B cell (primary cell): ENCODE results near the gene MARCHF10. TPM values are rescaled to one million over a fixed set of nuclear protein-coding genes. Genes with fewer than 3 reads are reported as not detected.
A peak's percentile ranks its signal among the peaks of the same experiment; 100 is the strongest.

ENCODE experiments used
- ATAC-seq: fragments of 200-7000 bp; cut with Tn5 transposase; one replicate; pipeline ENCODE4 v1.10.0; 2021; ENCODE audit warnings: low read depth, mild to moderate bottlenecking, moderate number of reproducible peaks, moderate library complexity
- CTCF ChIA-PET: fragments of 350-600 bp; sonication (Branson Sonifier 250); formaldehyde crosslinking; loops from one replicate; lab custom pipeline; 2021; ENCODE audit warnings: antibody characterized with exemption, inconsistent platforms; lab: Charles Lee
- POLR2A ChIA-PET: fragments of 350-600 bp; sonication (Branson Sonifier 250); formaldehyde crosslinking; loops from one replicate; lab custom pipeline; 2021; ENCODE audit warnings: antibody characterized with exemption; lab: Charles Lee
- DNase-seq: peaks from one replicate; pipeline ENCODE4 v3.0.0; 2013
- H2AFZ ChIP-seq: 2 replicates; pipeline ENCODE4 v1.6.1; 2012; ENCODE audit warnings: mild to moderate bottlenecking, low read depth, low read length; ENCODE audit not compliant: insufficient read depth, poor library complexity, severe bottlenecking
- H3K27ac ChIP-seq, 2 donors: 1 replicate in 1 of 2; 2 replicates in 1 of 2; pipeline ENCODE4 v1.5.1; 2012 to 2013; ENCODE audit warnings: low read length in 2 of 2, mild to moderate bottlenecking in 2 of 2, moderate library complexity in 1 of 2
- H3K27me3 ChIP-seq, 4 experiments: fragments of 200-600 bp in 1 of 4; sonication (generic) in 1 of 4; replicated peaks in 1 of 4; 1 replicate in 2 of 4; 2 replicates in 2 of 4; pipeline versions ENCODE4 v1.6.1 to v1.7.0; 2013 to 2016; ENCODE audit warnings: low read length in 3 of 4, mild to moderate bottlenecking in 2 of 4, mixed read lengths in 1 of 4, moderate library complexity in 1 of 4; ENCODE audit not compliant: insufficient read depth in 4 of 4, control insufficient read depth in 3 of 4; ENCODE audit errors: control extremely low read depth in 1 of 4
- H3K36me3 ChIP-seq, 2 experiments: replicated peaks in 1 of 2; 1 replicate in 1 of 2; 2 replicates in 1 of 2; pipeline versions ENCODE4 v1.6.1 to v1.7.1; 2013; ENCODE audit warnings: low read length in 1 of 2; ENCODE audit not compliant: insufficient read depth in 2 of 2, control insufficient read depth in 1 of 2; ENCODE audit errors: control extremely low read depth in 1 of 2, extremely low read depth in 1 of 2
- H3K4me1 ChIP-seq, 2 donors: fragments of 200-600 bp in 1 of 2; sonication (generic) in 1 of 2; 1 replicate in 1 of 2; 2 replicates in 1 of 2; pipeline versions ENCODE4 v1.5.1 to v1.6.1; 2013 to 2017; ENCODE audit warnings: low read length in 2 of 2; ENCODE audit not compliant: control insufficient read depth in 2 of 2, insufficient read depth in 2 of 2
- H3K4me2 ChIP-seq: replicated peaks from 2 replicates; pipeline ENCODE3; 2012; ENCODE audit warnings: mild to moderate bottlenecking, low read depth, low read length; ENCODE audit not compliant: poor library complexity, severe bottlenecking
- H3K4me3 ChIP-seq, 5 experiments: fragments of 200-600 bp in 1 of 5; sonication (generic) in 1 of 5; 1 replicate in 3 of 5; 2 replicates in 2 of 5; pipeline versions ENCODE4 v1.5.1 to v1.7.0; 2011 to 2016; ENCODE audit warnings: low read length in 4 of 5, mild to moderate bottlenecking in 4 of 5, low read depth in 2 of 5, control low read depth in 1 of 5, moderate library complexity in 1 of 5; ENCODE audit not compliant: insufficient read depth in 1 of 5; ENCODE audit errors: control extremely low read depth in 1 of 5, extremely low read depth in 1 of 5
- H3K79me2 ChIP-seq: fragments of 200-600 bp; sonication (generic); one replicate; pipeline ENCODE4 v1.6.0; 2016; ENCODE audit warnings: low read length; ENCODE audit not compliant: control insufficient read depth, insufficient read depth
- H3K9ac ChIP-seq: fragments of 200-600 bp; sonication (generic); 2 replicates; pipeline ENCODE4 v1.6.1; 2017; ENCODE audit warnings: mild to moderate bottlenecking, low read length, moderate library complexity
- H3K9me3 ChIP-seq, 3 donors: one replicate each; pipeline versions ENCODE4 v1.6.1 to v1.7.1; 2013; ENCODE audit warnings: low read length in 2 of 3; ENCODE audit not compliant: control insufficient read depth in 2 of 3, insufficient read depth in 1 of 3; ENCODE audit errors: control extremely low read depth in 1 of 3
- H4K20me1 ChIP-seq: 2 replicates; pipeline ENCODE4 v1.6.0; 2012; ENCODE audit warnings: mild to moderate bottlenecking, low read length; ENCODE audit not compliant: insufficient read depth, control insufficient read depth, poor library complexity, severe bottlenecking
- H3K27ac Mint-ChIP-seq: one replicate; pipeline ENCODE4 v1.8.0; 2021; ENCODE audit warnings: mixed read lengths
- H3K27me3 Mint-ChIP-seq: one replicate; pipeline ENCODE4 v1.8.0; 2021; ENCODE audit warnings: mixed read lengths
- H3K4me1 Mint-ChIP-seq: one replicate; pipeline ENCODE4 v1.8.0; 2021; ENCODE audit warnings: mixed read lengths
- H3K4me3 Mint-ChIP-seq: one replicate; pipeline ENCODE4 v1.8.0; 2021; ENCODE audit warnings: mixed read lengths
- H3K9me3 Mint-ChIP-seq: one replicate; pipeline ENCODE4 v1.8.0; 2022; ENCODE audit warnings: mixed read lengths; ENCODE audit not compliant: insufficient read depth
- EZH2 ChIP-seq: IDR thresholded peaks from 2 replicates; pipeline ENCODE4 v1.6.1; 2012; ENCODE audit warnings: borderline replicate concordance, low read depth, mild to moderate bottlenecking, moderate library complexity, low read length; ENCODE audit not compliant: insufficient read depth, poor library complexity, severe bottlenecking
- WGBS: methylation state at CpG from one replicate; pipeline ENCODE4 v1.1.5; 2013; ENCODE audit warnings: missing lambda C conversion rate; ENCODE audit not compliant: insufficient coverage; 5-methylcytosine and 5-hydroxymethylcytosine counted together
- intact Hi-C: fragments of 100-400 bp; cut with micrococcal nuclease; formaldehyde crosslinking; loops from one replicate; pipeline ENCODE4 v1.10.0; 2022
- polyA plus RNA-seq: library from polyadenylated mRNA; depleted of rRNA; stranded (reverse); fragments of >200 nt; gene quantifications from 2 replicates; pipeline ENCODE4 v1.2.3, GENCODE V29; 2012
- total RNA-seq, 2 donors: library from RNA; stranded (reverse); fragments of 120-200 nt in 1 of 2; gene quantifications; 1 replicate in 1 of 2; 2 replicates in 1 of 2; pipeline versions ENCODE4 v1.2.3 to v1.2.4, GENCODE V29; 2013 to 2022
- TF ChIP-seq, protein P1 (sequence below): fragments of 200-600 bp; IDR thresholded peaks from one replicate; pipeline ENCODE4 v1.8.0; 2022; ENCODE audit warnings: antibody characterized with exemption, mild to moderate bottlenecking

The MARCHF10 gene
- total and polyA plus RNA-seq, 2 donors (not counting 1 experiment from before 2014, with no cell fraction given), result 0.24 TPM; not detected in 1

DNA sequence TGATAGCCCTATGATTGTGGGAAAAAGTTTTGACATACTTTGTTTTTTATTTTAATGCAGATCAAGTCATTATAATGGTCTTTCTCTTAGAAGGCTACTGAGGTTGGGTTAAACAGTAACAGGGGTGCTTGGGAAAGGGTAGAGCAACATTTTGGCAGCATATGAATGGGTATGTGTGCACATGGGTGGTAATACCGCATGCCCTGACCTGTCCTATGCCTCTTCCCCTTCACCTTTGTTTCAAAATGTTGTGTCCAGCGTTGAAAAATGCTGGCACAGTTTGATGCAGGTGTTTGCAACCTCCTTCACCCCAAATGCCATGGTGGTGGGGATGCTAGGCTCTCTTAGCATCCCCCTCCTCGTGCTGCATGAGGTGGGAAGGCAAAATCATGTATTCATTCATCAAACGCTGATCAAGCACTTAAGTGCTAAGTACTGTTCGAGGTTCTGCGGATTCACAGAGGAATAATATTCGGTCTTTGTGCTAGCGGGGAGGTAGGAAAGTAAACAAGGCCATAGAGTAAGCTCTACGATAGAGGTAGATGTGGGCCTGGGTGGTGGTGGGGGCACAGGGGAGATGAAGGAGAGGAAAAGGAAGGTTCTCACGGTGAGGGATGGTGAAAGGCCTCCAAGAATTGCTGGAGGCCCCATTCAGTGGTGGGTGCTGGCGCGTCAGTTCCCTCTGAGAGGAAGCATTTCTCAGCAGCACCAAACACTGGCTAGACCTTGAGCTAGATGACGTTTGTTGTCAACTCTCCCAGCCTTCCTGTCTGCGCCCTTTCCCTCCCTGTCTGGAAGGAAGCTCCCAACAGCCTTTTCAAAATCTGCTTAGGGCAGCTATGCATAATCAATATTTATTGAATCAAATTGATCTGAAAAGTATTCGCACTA is 13.3 kb upstream of the MARCHF10 start:
- Histone ChIP-seq H4K20me1 (no peaks in the 10 kb centered on the region), H3K36me3 (no peaks in the 10 kb centered on the region), H3K4me2 (no peak overlapping the region), H3K27me3 (no peaks in the 10 kb centered on the region), H3K9ac (no peak overlapping the region), H2AFZ (no peak overlapping the region), H3K27ac (no peak overlapping the region), H3K4me3 (no peak overlapping the region), H3K79me2 (no peaks in the 10 kb centered on the region), H3K9me3 (no peaks in the 10 kb centered on the region), H3K4me1 (no peaks in the 10 kb centered on the region)
- no peak overlapping the region for H3K27ac Mint-ChIP-seq
- DNase-seq (no peak), ATAC-seq (no peak)
- H3K27me3 Mint-ChIP-seq, result peaks cover 21% of the 10 kb centered on the region
- POLR2A ChIA-PET, result no interaction called here
- 94% methylated on average over 10 of the region's 15 CpGs for WGBS
- intact Hi-C loops, result no loop called here
- H3K9me3 Mint-ChIP-seq, result no peaks in the 10 kb centered on the region
- TF ChIP-seq, protein P1, sequence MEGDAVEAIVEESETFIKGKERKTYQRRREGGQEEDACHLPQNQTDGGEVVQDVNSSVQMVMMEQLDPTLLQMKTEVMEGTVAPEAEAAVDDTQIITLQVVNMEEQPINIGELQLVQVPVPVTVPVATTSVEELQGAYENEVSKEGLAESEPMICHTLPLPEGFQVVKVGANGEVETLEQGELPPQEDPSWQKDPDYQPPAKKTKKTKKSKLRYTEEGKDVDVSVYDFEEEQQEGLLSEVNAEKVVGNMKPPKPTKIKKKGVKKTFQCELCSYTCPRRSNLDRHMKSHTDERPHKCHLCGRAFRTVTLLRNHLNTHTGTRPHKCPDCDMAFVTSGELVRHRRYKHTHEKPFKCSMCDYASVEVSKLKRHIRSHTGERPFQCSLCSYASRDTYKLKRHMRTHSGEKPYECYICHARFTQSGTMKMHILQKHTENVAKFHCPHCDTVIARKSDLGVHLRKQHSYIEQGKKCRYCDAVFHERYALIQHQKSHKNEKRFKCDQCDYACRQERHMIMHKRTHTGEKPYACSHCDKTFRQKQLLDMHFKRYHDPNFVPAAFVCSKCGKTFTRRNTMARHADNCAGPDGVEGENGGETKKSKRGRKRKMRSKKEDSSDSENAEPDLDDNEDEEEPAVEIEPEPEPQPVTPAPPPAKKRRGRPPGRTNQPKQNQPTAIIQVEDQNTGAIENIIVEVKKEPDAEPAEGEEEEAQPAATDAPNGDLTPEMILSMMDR, result no peak
- no peak for TF ChIP-seq EZH2
- CTCF ChIA-PET, result no interaction called here
- H3K4me3 Mint-ChIP-seq, result no peak overlapping the region
- H3K4me1 Mint-ChIP-seq, result no peaks in the 10 kb centered on the region

DNA sequence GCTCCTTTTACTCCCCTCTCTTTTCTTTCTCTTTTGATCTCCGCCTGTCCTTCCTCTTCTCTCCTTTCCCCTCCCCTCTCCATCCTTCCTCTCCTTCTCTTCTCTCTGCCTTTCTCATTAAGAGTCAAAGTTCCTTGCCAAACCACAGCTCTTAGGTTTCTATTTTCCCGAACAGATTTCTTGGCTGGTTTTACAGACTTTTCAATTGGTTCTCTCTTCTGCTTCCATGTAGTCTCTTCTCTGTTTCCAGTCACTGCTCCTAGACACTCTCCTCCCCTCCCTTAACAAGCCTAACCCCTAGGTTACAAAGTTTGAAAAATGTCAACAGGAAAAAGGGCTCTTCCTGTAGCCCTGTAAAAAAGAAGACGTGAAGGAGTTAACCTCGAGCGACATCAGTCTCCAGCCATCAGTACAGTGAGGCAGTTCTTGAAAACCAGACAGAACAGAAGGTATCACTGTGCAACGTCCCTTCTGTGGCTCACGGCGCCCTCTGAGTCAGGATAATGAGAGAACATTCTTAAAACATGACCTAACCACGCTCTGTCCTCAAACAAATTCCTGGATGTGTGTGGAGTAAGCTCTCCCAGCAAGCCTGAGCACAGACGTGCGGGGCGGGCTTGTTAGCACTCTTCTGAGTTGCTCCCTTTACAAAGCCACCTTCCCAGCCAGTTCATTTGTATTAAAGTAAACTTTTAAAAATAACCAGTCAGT is 11.6 kb upstream of the MARCHF10 start:
- Histone ChIP-seq H3K27ac (no peak overlapping the region), H3K79me2 (no peaks in the 10 kb centered on the region), H3K27me3 (no peaks in the 10 kb centered on the region), H3K9ac (no peak overlapping the region), H3K4me3 (no peak overlapping the region), H3K4me1 (no peaks in the 10 kb centered on the region), H2AFZ (peak overlapping the region; percentile 37), H4K20me1 (no peaks in the 10 kb centered on the region), H3K36me3 (no peaks in the 10 kb centered on the region), H3K4me2 (no peak overlapping the region), H3K9me3 (no peaks in the 10 kb centered on the region)
- no peaks in the 10 kb centered on the region for H3K4me1 Mint-ChIP-seq
- ChIA-PET POLR2A (no interaction called here), CTCF (no interaction called here)
- H3K9me3 Mint-ChIP-seq, result peaks cover 2% of the 10 kb centered on the region
- TF ChIP-seq, protein P1, result no peak
- no peak for TF ChIP-seq EZH2
- intact Hi-C loops, result no loop called here
- peaks cover 22% of the 10 kb centered on the region for H3K27me3 Mint-ChIP-seq
- ATAC-seq (no peak), DNase-seq (no peak)
- no peak overlapping the region for H3K4me3 Mint-ChIP-seq
- 3% methylated on average over 6 of the region's 12 CpGs for WGBS
- no peak overlapping the region for H3K27ac Mint-ChIP-seq
